ENCODE results near the gene DPF3.
"Not testable (repeated sequence)": the region's sequence is repeated elsewhere in the genome, so short reads cannot be mapped to it uniquely, and the experiment has no call there.

Gene DPF3

DNA sequence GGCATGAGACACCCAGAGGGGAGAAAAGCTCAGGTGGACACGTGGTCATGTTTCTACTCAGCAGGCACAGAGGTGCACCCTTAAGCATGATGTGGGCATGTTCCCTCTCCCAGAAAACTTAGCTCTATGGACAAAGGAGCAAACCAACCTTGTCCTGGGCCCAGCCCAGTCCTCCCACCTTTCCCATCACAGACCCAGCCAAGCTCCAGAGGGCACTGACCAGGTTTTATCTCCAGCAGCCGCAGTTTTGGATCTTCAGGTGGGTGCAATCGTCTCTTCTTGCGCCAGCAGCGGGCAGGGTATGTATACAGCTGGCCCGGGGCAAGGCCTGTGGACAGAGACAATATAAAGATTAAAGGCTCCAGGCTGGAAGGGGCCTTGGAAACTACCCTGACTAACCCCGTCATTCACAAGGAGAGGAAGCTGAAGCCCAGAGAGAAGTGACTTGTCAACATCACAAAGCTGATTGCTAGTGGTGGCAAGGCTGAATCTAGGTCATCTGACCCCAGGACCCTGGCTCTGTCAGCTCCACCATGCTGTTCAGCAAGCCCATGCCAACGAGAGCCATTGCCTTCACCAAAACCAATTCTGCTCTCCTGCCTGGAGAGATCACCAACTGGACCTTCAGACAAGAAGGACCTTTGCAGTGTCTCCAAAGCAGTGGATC is 140.7 kb downstream of the DPF3 start:
- ChIA-PET CTCF (no interaction called here), POLR2A (no interaction called here)
- TF ChIP-seq SP1 (IDR thresholded peaks at IDR 0.05): no peak
- no peak for DNase-seq (ENCODE audit: extremely low spot score)

DNA sequence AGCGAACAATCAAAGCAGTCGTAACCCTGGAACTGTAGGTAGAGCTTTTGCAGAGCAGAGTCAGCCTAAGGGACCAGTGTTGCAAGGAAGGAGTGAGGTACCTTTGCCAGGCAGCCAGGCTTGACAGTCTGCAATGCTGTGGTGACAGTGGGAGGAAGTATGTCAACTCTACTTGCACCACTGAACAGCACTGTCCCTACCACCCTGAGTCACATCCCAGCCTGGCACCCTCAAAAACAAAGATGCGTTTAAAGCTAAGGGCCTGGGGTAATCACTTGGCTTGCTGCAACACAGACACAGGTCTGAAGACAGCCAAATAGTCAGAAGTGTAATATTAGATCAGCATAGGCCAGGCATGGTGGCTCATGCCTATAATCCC is 141.9 kb downstream of the DPF3 start:
- no peak for DNase-seq (ENCODE audit: extremely low spot score)
- CTCF ChIA-PET: interaction anchor here (0.9 kb wide), 1 partner anchor 12 kb away, joined by 3 read pairs; no protein-coding TSS in a partner anchor
- POLR2A ChIA-PET: no interaction called here
- TF ChIP-seq TARDBP (IDR thresholded peaks at IDR 0.05) (no peak), SP1 (IDR thresholded peaks at IDR 0.05) (no peak), ARNT (IDR thresholded peaks at IDR 0.05) (no peak), CTBP1 (IDR thresholded peaks at IDR 0.05; ENCODE audit: borderline replicate concordance) (no peak), FOXM1 (IDR thresholded peaks at IDR 0.05; ENCODE audit: borderline replicate concordance) (no peak), L3MBTL2 (conservative IDR thresholded peaks at IDR 0.05) (no peak), LEF1 (IDR thresholded peaks at IDR 0.05; ENCODE audit: borderline replicate concordance) (no peak), ELF4 (IDR thresholded peaks at IDR 0.05) (no peak)

- no peak for DNase-seq (ENCODE audit: extremely low spot score)
- no peak for TF ChIP-seq SUZ12 (IDR thresholded peaks at IDR 0.05)
- TF ChIP-seq ZNF384 (IDR thresholded peaks at IDR 0.05): no peak
- ChIA-PET CTCF (interaction anchor here (0.5 to 0.7 kb wide), 2 partner anchors 21 to 234 kb away, joined by 4 read pairs; no protein-coding TSS in a partner anchor), POLR2A (no interaction called here)
These were observed 142.4 kb downstream of the DPF3 start for GRCh38 chr14:72751276-72752033.

DNA sequence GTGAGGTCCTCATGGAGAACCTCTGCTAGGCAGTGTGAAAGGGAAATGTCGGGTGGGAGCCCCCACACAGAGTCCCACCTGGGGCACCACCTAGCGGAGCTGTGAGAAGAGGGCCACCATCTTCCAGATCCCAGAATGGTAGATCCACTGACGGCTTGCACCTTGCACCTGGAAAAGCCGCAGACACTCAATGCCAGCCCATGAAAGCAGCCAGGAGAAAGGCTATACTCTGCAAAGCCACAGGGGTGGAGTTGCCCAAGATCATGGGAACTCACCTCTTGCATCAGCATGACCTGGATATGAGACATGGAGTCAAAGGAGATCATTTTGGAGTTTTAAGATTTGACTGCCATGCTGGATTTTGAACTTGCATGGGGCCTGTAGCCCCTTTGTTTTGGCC is 145.0 kb downstream of the DPF3 start:
- DNase-seq (ENCODE audit: extremely low spot score); POLR2A ChIA-PET; CTCF ChIA-PET: not testable (repeated sequence)

DNA sequence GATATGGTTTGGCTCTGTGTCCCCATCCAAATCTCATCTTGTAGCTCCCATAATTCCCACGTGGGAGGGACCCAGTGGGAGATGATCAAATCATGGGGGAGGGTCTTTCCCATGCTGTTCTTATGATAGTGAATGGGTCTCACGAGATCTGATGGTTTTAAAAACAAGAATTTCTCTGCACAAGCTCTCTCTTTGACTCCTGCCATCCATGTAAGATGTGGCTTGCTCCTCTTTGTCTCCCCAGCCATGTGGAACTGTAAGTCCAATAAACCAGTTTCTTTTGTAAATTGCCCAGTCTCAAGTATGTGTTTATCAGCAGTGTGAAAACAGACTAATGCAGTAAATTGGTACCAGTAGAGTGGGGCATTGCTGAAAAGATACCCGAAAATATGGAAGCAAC is 146.2 kb downstream of the DPF3 start:
- CTCF ChIA-PET: no interaction called here
- no peak for DNase-seq (ENCODE audit: extremely low spot score)
- no peak for TF ChIP-seq NFRKB (IDR thresholded peaks at IDR 0.05)
- TF ChIP-seq PKNOX1 (IDR thresholded peaks at IDR 0.05): no peak
- TF ChIP-seq FOXA1 (IDR thresholded peaks at IDR 0.05): no peak
- TF ChIP-seq LEF1 (IDR thresholded peaks at IDR 0.05; ENCODE audit: borderline replicate concordance): no peak
- POLR2A ChIA-PET: no interaction called here

GRCh38 chr14:72745991-72746980 is 147.6 kb downstream of the DPF3 start:
- POLR2A ChIA-PET: no interaction called here

GRCh38 chr14:72745546-72745945 is 148.4 kb downstream of the DPF3 start:
- DNase-seq (ENCODE audit: extremely low spot score): no peak
- ChIA-PET POLR2A (no interaction called here), CTCF (no interaction called here)
- TF ChIP-seq NFRKB (IDR thresholded peaks at IDR 0.05): no peak
- no peak for TF ChIP-seq FOXK2 (IDR thresholded peaks at IDR 0.05)
- TF ChIP-seq FOXM1 (IDR thresholded peaks at IDR 0.05; ENCODE audit: borderline replicate concordance): no peak
- TF ChIP-seq ELF4 (IDR thresholded peaks at IDR 0.05): no peak
- no peak for TF ChIP-seq TARDBP (IDR thresholded peaks at IDR 0.05)
- no peak for TF ChIP-seq L3MBTL2 (conservative IDR thresholded peaks at IDR 0.05)
- no peak for TF ChIP-seq PKNOX1 (IDR thresholded peaks at IDR 0.05)
- no peak for TF ChIP-seq ARNT (IDR thresholded peaks at IDR 0.05)
- no peak for TF ChIP-seq ZNF384 (IDR thresholded peaks at IDR 0.05)
- TF ChIP-seq SP1 (IDR thresholded peaks at IDR 0.05): no peak
- no peak for TF ChIP-seq FOXA1 (IDR thresholded peaks at IDR 0.05)
- no peak for TF ChIP-seq LEF1 (IDR thresholded peaks at IDR 0.05; ENCODE audit: borderline replicate concordance)
- no peak for TF ChIP-seq SUZ12 (IDR thresholded peaks at IDR 0.05)
- TF ChIP-seq HDGF (IDR thresholded peaks at IDR 0.05; ENCODE audit: borderline replicate concordance): no peak

More at GRCh38 chr14:72745991-72746980, 147.6 kb downstream of the DPF3 start:
- no peak for DNase-seq (ENCODE audit: extremely low spot score)
- CTCF ChIA-PET: no interaction called here
- no peak for TF ChIP-seq CTBP1 (IDR thresholded peaks at IDR 0.05; ENCODE audit: borderline replicate concordance)
- no peak for TF ChIP-seq ZNF384 (IDR thresholded peaks at IDR 0.05)
- no peak for TF ChIP-seq SP1 (IDR thresholded peaks at IDR 0.05)
- no peak for TF ChIP-seq BHLHE40 (IDR thresholded peaks at IDR 0.05; ENCODE audit: borderline replicate concordance)
- TF ChIP-seq FOXM1 (IDR thresholded peaks at IDR 0.05; ENCODE audit: borderline replicate concordance): no peak
- no peak for TF ChIP-seq FOXK2 (IDR thresholded peaks at IDR 0.05)
- no peak for TF ChIP-seq FOXA1 (IDR thresholded peaks at IDR 0.05)
- TF ChIP-seq HDGF (IDR thresholded peaks at IDR 0.05; ENCODE audit: borderline replicate concordance): no peak
- TF ChIP-seq ARNT (IDR thresholded peaks at IDR 0.05): no peak

Measured in HEK293T (cell line).